ENCODE measurements around the gene CLASRP. TPM values are rescaled to one million over a fixed set of nuclear protein-coding genes. Genes with fewer than 3 reads are reported as not detected.
A peak's percentile ranks its signal among the peaks of the same experiment; 100 is the strongest.
"Not testable (repeated sequence)": the region's sequence is repeated elsewhere in the genome, so short reads cannot be mapped to it uniquely, and the experiment has no call there.

The CLASRP gene, protein sequence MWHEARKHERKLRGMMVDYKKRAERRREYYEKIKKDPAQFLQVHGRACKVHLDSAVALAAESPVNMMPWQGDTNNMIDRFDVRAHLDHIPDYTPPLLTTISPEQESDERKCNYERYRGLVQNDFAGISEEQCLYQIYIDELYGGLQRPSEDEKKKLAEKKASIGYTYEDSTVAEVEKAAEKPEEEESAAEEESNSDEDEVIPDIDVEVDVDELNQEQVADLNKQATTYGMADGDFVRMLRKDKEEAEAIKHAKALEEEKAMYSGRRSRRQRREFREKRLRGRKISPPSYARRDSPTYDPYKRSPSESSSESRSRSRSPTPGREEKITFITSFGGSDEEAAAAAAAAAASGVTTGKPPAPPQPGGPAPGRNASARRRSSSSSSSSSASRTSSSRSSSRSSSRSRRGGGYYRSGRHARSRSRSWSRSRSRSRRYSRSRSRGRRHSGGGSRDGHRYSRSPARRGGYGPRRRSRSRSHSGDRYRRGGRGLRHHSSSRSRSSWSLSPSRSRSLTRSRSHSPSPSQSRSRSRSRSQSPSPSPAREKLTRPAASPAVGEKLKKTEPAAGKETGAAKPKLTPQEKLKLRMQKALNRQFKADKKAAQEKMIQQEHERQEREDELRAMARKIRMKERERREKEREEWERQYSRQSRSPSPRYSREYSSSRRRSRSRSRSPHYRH
- 50.5 TPM for total RNA-seq

DNA sequence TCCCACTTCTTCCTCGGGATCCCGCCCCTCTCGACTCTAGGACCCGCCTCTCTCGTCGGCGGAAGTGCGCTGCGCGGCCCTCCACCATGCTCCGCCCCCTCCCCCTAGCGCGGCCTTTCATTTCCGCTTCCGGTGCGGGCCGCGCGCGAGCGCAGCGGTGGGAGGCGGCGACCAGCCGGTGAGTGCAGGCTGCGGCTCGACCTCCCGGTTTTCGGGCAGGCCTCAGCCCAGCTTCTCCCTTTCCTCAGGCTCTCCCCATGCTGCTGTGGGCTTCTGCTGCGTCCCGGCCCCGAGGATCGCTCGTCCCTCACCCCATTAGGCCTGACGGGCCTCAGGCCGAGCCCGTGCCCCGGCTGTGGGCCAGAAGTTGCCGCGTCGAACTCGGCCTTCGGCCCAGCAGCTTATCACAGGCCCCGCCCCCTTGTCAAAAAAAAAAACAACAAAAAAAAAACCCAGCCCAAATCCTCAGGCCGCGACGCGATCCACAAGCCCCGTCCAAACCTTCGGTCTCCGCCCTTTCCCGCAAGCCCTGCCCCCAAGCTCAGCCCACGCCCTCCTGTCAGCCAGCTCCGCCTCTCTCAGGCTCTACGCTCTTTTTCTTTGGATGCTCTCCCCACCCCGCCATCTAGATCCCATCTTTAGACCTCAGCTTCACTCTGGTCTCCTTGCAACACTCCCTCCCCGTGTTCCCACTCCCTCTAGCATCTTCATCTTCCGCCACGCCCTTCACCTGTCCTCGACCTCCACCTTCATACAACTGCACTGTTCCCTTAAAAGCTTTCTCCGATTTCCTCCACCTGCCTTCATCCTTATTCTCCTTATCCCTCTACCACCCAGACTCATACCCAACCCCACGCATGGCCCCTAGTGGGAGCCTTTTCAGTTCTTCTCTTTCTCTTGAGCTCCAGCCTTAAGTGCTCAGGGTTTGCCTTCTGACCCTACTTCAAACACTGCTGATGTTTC is at the start of gene CLASRP:
CLASRP (plus strand) TSS at position 115 of the 963 bp plus-strand sequence. CDS start 1,168 bp downstream, outside the sequence.
- peak; percentile 96 for ATAC-seq
- DNase-seq (ENCODE audit: low spot score): peak; percentile 91

DNA sequence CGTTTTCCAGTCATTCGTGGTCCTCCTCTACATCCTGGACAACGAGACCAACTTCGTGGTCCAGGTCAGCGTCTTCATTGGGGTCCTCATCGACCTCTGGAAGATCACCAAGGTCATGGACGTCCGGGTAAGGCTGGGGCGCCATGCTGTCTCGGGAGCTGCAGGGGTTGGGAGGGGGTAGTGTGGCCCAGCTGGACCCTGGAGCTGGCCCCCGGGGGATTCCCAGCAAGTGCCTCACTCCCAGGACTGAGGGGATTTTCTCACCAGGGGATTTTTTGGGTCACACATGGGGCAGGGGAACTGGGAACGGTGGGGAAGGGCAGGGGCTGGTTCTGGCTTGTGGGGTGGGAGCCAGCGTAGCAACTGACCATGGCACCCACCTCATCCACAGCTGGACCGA is 48.4 kb upstream of the CLASRP start:
- no peak for ATAC-seq
- DNase-seq (ENCODE audit: low spot score): no peak

DNA sequence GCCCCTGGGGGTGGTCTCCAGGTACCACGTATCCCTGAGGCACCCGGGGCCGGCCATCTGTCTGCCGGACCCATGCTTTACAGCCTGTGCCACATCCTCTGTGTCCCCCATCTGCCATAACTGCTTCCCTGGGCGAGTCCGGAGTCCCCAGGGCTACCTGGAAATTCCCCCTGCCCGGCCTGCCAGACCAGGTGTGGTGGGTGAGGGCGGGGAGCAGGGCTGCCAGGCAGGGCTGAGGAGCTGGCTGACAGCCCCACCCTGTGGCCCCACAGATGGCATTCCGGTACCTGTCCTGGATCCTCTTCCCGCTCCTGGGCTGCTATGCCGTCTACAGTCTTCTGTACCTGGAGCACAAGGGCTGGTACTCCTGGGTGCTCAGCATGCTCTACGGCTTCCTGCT is 47.9 kb upstream of the CLASRP start:
- no peak for DNase-seq (ENCODE audit: low spot score)
- ATAC-seq: no peak

DNA sequence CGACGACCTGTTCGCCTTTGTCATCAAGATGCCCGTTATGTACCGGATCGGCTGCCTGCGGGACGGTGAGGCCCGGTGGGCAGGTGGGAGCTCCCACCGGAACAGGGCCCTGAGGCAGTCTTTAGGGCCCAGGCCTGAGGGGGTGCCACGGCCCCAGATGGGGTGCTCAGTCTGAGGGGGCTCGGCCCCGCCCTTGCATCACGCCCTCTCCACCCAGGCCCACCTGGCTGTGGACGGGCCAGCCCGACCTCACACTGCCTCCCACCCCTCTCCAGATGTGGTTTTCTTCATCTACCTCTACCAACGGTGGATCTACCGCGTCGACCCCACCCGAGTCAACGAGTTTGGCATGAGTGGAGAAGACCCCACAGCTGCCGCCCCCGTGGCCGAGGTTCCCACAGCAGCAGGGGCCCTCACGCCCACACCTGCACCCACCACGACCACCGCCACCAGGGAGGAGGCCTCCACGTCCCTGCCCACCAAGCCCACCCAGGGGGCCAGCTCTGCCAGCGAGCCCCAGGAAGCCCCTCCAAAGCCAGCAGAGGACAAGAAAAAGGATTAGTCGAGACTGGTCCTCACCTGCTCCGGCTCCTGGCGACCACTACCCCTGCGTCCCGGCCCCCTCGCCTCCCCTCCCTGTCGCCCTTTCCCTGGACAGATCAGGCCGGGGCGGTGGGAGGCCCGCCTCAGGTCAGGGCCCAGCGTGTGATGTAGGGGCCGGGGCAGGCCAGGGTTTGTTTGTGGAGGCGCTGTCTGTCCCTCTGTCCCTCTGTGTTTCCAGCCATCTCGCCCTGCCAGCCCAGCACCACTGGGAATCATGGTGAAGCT is 46.3 kb upstream of the CLASRP start:
- ATAC-seq (no peak), DNase-seq (ENCODE audit: low spot score) (no peak)

DNA sequence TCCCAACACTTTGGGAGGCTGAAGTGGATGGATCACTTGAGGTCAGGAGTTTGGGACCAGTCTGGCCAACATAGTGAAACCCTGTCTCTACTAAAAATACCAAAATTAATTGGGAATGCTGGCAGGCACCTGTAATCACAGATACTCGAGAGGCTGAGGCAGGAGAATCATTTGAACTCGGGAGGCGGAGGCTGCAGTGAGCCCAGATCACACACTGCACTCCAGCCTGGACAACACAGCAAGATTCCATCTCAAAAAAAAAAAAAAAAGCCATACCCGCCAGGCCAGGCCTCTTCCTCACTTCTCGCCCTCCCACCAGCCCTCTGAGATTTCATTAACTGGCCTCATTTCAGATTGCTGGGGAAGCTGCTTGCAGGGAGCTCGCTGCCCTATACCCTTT is 45.3 kb upstream of the CLASRP start:
- ATAC-seq (no peak), DNase-seq (ENCODE audit: low spot score) (no peak)

DNA sequence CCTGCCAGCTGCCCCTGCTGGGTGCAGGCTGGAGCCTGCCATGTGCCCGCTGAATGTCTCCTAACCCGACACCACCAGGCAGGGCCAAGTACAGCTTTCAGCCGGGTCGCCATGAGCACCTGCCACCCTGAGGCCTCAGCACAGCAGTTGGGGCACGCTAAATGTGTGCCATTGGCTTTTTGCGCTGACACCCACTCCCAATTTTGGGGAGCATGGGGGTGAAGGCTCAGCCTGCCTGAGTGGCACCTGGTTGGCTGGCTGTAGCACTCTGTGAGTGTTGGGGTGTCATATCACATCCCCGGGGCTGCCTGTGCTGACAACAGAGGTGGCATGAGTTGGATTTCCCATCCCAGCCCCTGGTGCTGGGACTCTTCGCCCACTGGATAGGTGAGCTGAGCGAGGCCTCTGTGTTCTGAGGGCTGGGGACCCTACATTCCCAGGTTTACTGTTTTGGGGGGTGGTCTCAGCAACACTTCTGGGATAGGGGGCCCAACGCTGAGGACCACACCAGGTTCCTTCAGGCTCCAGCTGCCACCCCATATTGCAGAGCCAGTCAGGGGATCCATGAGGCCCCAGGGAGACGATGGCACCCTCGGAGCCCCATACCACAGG is 44.8 kb upstream of the CLASRP start:
- DNase-seq (ENCODE audit: low spot score): no peak
- peak; percentile 9 for ATAC-seq

DNA sequence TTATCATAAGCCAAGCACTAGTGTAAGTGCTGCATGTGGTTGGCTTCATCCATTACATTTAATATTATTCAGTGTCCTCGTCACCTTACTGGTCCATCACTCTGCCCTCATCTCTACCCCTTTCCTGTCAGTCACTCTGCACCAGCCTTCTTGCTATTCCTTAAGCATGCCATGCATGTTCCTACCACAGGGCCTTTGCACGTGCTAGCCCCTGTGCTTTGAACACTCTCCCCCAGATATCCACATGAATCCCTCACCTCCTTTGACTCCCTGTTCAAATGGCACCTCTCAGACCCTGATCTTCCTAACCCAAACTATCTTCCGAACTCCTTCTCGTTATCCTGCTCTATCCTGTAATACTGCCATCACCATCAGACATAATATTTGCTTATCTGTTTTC is 40.8 kb upstream of the CLASRP start:
- no peak for DNase-seq (ENCODE audit: low spot score)
- no peak for ATAC-seq

DNA sequence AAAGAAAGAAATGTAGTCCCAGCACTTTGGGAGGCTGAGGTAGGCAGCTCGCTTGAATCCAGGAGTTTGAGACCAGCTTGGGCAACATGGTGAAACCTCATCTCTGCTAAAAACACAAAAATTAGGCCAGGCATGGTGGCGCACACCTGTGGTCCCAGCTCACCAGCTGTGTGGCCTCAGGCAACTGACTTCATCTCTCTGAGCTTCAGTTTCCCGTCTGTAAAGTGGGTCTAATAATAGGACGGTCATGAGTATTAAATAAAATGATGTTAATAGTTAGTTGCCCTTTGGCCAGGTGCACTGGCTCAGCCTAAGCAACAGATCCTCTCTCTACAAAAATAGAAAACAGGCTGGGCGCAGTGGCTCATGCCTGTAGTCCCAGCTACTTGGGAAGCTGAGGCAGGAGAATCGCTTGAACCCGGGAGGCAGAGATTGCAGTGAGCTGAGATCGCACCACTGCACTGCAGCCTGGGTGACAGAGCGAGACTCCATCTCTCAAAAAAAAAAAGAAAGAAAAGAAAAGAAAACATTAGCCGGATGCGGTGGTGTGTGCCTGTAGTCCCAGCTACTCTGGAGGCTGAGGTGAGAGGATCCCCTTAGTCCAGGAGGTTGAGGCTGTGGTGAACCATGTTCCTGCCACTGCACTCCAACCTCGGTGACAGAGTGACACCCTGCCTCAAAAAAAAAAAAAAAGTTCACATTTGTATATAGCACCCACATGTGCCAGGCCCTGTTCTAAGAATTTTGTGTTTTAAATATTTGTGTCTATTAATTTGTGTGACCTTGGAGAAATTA is 39.5 kb upstream of the CLASRP start:
- ATAC-seq; DNase-seq (ENCODE audit: low spot score): not testable (repeated sequence)

DNA sequence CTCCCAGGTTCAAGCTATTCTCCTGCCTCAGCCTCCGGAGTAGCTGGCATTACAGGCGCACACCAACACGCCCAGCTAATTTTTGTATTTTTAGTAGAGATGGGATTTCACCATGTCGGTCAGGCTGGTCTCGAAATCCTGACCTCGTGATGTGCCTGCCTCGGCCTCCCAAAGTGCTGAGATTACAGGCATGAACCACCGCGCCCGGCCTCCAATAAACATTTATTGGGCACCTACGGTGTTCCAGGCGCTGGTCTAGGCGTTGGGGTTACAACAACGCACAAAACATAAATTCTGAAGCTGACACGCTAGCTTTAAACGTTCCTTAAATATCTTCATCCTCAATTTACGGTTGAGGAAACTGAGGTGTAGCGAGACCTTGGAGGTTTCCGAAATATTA is 38.2 kb upstream of the CLASRP start:
- DNase-seq (ENCODE audit: low spot score); ATAC-seq: not testable (repeated sequence)

DNA sequence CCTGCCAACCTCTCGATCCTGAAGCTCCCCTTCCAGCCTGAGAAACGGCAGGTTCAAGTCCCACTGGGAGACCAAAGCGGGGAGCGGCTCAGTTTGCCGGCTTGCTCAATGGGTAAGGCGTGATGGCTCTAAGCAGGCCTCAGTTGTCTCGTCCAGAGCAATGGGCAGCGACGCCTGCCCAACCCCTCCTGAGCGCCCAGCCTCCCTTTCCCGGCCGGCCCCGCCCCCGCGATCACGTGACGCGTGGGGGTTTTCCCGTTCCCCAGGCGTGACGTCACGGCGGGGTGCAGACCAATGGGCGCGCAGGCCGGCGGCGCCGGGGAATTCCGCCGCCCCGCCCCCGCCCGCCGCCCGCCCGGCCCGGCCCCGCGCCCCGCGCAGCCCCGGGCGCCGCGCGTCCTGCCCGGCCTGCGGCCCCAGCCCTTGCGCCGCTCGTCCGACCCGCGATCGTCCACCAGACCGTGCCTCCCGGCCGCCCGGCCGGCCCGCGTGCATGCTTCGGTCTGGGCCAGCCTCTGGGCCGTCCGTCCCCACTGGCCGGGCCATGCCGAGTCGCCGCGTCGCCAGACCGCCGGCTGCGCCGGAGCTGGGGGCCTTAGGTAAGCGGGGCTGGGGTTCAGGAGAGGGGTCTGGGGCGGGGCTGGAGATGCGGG is 37.6 kb upstream of the CLASRP start, which contains the start of gene RELB:
RELB (plus strand) TSS at position 378 of the 653 bp plus-strand sequence; CDS start at position 494, 116 bp downstream.
- ATAC-seq: peak; percentile 68

DNA sequence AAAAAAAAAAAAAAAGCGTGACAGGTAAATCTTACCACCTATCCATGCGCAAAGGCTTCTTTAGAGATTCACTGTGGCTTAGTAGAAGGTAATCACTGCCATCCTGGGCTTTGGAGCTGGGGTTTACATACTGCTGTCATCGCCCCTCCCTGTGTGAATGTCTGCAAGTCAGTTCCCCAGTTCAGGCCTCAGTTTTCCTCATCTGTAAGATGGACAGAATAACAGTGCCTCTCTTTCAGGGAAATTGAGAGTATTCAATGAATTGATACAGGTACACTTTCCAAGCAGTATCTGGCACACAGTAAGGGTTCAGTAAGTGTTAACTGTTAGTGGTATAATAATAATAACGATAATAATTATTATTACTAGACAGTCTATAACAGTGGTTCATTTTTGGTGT is 35.4 kb upstream of the CLASRP start:
- no peak for DNase-seq (ENCODE audit: low spot score)
- ATAC-seq: no peak

More for the DNA sequence above, 37.6 kb upstream of the CLASRP start, which contains the start of gene RELB:
- peak; percentile 94 for DNase-seq (ENCODE audit: low spot score)

DNA sequence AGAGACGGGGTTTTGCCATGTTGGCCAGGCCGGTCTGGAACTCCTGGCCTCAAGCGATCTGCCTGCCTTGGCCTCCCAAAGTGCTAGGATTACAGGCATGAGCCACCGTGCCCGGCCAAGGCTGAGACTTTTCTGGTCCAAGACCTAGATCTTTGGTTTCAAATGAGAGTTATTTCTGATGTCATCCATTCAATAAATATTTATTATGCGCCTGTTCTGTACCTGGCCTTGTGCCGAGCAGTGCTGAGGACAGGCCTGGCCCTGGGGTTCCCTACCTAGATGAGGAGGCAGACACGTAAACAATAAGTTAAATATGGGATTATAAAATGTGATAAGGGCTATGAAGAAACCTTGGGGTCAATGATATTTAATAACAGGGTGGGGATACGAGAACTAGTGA is 33.1 kb upstream of the CLASRP start:
- DNase-seq (ENCODE audit: low spot score): no peak
- ATAC-seq: no peak

DNA sequence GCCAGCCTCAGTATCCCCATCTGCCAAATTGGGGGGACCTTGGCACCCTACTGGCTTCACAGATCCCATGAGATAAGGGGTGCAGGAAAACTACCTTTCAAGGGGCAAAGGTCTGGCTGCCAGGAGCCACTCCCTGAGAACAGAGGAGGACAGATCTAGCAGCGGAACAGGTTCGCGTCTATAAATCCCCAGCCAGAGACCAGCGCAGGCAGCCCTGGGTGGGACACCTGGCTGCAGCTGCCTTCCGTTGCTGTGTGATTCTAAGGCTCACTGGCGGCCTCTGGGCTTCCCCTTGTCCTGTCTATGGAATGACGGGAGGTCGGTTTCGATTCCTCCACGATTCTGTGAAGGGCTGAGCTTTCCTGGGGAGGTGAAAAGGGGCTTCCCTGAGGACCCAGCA is 30.3 kb upstream of the CLASRP start:
- no peak for ATAC-seq
- no peak for DNase-seq (ENCODE audit: low spot score)

DNA sequence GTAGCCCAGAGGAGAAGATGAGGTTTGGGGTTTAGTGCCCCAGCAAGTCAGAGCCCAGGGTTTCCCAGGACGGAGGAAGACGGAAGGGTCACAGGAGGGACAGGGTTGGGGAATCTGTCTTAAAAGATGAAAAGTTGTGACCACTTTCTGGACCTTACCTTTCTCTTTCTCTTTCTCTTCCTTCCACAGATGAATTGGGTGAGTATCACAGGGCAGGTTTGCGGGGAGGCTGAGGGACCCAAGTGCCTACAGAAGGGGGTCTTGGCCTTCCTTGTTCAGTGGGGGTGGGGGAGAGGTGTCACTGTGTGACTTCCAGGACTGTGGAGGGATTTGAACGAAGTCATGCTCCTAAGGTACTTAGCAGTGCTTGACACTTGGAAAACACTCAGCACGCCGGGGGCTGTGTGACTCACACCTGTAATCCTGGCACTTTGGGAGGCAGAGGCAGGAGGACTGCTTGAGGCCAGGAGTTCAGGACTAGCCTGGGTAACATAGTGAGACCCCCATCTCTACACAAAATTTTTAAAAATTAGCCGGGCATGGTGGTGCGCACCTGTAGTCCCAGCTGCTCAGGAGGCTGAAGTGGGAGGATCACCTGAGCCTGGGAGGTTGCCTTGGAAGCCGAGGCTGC is 29.1 kb upstream of the CLASRP start:
- DNase-seq (ENCODE audit: low spot score): no peak
- ATAC-seq: no peak

DNA sequence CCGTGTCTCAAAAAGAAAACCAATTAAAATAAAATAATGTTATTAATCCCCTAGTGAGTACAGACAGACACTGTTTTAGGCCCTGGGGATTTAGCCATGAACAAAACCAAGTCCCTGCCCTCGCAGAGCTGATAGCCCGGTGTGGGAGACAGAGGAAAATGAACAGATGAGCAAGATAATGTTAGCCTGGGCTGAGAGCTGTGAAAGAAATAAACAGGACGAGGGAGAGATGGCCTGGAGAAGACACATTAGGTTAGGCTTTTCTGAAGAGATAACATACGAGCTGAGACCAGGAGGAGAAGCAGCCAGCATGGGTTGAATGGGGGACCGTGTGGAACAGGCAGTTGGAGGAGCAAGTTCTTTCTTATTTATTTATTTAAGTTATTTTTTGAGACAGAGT is 28.5 kb upstream of the CLASRP start:
- DNase-seq (ENCODE audit: low spot score) (no peak), ATAC-seq (no peak)

DNA sequence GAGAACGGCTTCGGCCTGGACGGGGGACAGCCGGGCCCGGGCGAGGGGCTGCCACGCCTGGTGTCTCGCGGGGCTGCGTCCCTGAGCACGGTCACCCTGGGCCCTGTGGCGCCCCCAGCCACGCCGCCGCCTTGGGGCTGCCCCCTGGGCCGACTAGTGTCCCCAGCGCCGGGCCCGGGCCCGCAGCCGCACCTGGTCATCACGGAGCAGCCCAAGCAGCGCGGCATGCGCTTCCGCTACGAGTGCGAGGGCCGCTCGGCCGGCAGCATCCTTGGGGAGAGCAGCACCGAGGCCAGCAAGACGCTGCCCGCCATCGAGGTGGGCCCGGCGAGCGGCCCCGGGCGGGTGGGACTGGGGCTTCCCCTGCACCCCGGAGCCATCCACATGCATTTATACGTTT is 26.9 kb upstream of the CLASRP start:
- DNase-seq (ENCODE audit: low spot score): no peak
- no peak for ATAC-seq

DNA sequence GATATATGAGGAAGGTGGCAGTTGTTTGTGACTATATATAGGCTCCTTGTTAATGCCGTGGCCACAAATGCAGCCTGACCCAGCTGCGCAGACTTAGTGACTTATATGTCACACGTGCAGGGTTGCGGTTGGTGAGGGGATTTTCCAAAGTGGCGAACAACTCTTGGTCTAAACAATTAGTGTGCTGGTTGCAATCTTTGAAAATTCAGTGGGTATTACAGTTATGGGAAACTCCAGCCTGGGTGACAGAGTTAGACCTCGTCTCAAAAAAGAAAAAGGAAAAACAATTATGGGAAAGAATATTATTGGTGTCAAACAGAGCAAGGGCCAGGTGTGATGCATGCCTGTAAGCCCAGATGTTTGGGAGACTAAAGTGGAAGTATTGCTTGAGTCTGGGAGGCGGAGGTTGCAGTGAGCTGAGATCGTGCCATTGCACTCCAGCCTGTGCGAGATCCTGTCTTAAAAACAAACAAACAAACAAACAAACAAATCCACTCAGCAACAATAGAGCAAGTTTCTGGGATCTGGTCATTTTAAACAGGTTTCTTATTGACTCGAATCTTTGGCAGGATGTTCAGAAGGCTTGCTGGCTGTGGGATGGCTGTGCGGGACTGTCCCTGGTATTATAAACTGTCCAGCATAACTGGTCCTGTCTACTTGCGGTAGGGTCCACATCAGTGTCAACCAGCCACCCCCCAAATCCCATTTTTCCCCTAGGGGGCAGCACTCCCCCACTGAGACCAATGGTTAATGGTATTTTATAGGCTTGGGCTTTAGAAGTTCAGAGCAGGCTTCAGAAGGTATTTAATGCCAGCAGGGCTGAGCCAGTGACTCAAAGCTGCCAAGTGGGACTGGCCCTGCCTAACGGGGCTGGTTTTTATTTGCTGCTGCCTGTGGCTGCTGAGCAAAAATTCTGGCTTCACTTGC is 22.2 kb upstream of the CLASRP start:
- peak; percentile 80 for DNase-seq (ENCODE audit: low spot score)
- peak; percentile 98 for ATAC-seq

All from left lobe of liver (tissue), 2 donors.